H9 (cell line): Measurements from ENCODE around the gene ROPN1L. TPM values are rescaled to one million over a fixed set of nuclear protein-coding genes. Genes with fewer than 3 reads are reported as not detected.

ENCODE experiments used
- DNase-seq: peaks from one replicate; pipeline ENCODE4 v3.0.0-alpha.2; 2017
- H2AFZ ChIP-seq: one replicate; pipeline ENCODE4 v1.6.1; 2013; ENCODE audit warnings: mild to moderate bottlenecking, low read length, control low read depth, moderate library complexity
- H2AK5ac ChIP-seq: 2 replicates; pipeline ENCODE4 v1.6.1; 2013; ENCODE audit warnings: low read length, control low read depth, mixed read lengths; ENCODE audit not compliant: insufficient read length
- H2BK120ac ChIP-seq: one replicate; pipeline ENCODE4 v1.6.1; 2013; ENCODE audit warnings: low read depth, mild to moderate bottlenecking, low read length, control low read depth, inconsistent platforms; ENCODE audit not compliant: poor library complexity, severe bottlenecking
- H2BK12ac ChIP-seq: 2 replicates; pipeline ENCODE4 v1.6.1; 2013; ENCODE audit warnings: low read length, control low read depth, mixed read lengths, low read depth; ENCODE audit not compliant: insufficient read length
- H2BK15ac ChIP-seq: 2 replicates; pipeline ENCODE4 v1.6.1; 2013; ENCODE audit warnings: low read depth, low read length, control low read depth
- H2BK20ac ChIP-seq: one replicate; pipeline ENCODE4 v1.6.1; 2013; ENCODE audit warnings: low read depth, mild to moderate bottlenecking, low read length, control low read depth, inconsistent platforms; ENCODE audit not compliant: poor library complexity, severe bottlenecking
- H2BK5ac ChIP-seq: 2 replicates; pipeline ENCODE4 v1.6.1; 2013; ENCODE audit warnings: low read length, control low read depth, mixed read lengths; ENCODE audit not compliant: insufficient read length
- H3K14ac ChIP-seq: 2 replicates; pipeline ENCODE4 v1.6.1; 2013; ENCODE audit warnings: low read length, control low read depth; ENCODE audit not compliant: insufficient read depth
- H3K18ac ChIP-seq: 2 replicates; pipeline ENCODE4 v1.6.1; 2013; ENCODE audit warnings: low read depth, mild to moderate bottlenecking, mixed read lengths, low read length, control low read depth; ENCODE audit not compliant: insufficient read length
- H3K23ac ChIP-seq: 2 replicates; pipeline ENCODE4 v1.6.1; 2013; ENCODE audit warnings: low read length, control low read depth, mixed read lengths, low read depth; ENCODE audit not compliant: insufficient read length
- H3K23me2 ChIP-seq: 2 replicates; pipeline ENCODE4 v1.6.1; 2013; ENCODE audit warnings: low read depth, mild to moderate bottlenecking, mixed read lengths, low read length, control low read depth; ENCODE audit not compliant: insufficient read length, poor library complexity, severe bottlenecking
- H3K27ac ChIP-seq: 2 replicates; pipeline ENCODE4 v1.5.1; 2013; ENCODE audit warnings: low read length, control low read depth, mixed read lengths, low read depth; ENCODE audit not compliant: insufficient read length
- H3K27me3 ChIP-seq: 2 replicates; pipeline ENCODE4 v1.6.1; 2013; ENCODE audit warnings: low read length, control low read depth, inconsistent platforms; ENCODE audit not compliant: insufficient read depth
- H3K4ac ChIP-seq: 2 replicates; pipeline ENCODE4 v1.6.1; 2013; ENCODE audit warnings: low read depth, mild to moderate bottlenecking, control low read depth, inconsistent platforms, low read length, moderate library complexity
- H3K4me1 ChIP-seq: 2 replicates; pipeline ENCODE4 v1.6.1; 2013; ENCODE audit warnings: low read length, control low read depth, inconsistent platforms; ENCODE audit not compliant: insufficient read depth
- H3K4me2 ChIP-seq: 2 replicates; pipeline ENCODE4 v1.6.1; 2013; ENCODE audit warnings: low read length, control low read depth, mixed read lengths; ENCODE audit not compliant: insufficient read length, insufficient read depth
- H3K56ac ChIP-seq: 2 replicates; pipeline ENCODE4 v1.6.1; 2013; ENCODE audit warnings: low read depth, mild to moderate bottlenecking, mixed read lengths, low read length, control low read depth; ENCODE audit not compliant: insufficient read length
- H3K79me1 ChIP-seq: 2 replicates; pipeline ENCODE4 v1.6.1; 2013; ENCODE audit warnings: low read depth, mild to moderate bottlenecking, moderate library complexity, low read length, control low read depth, inconsistent platforms; ENCODE audit not compliant: insufficient read depth, poor library complexity, severe bottlenecking
- H3K79me2 ChIP-seq: 2 replicates; pipeline ENCODE4 v1.6.1; 2013; ENCODE audit warnings: low read length, control low read depth, inconsistent platforms; ENCODE audit not compliant: insufficient read depth
- H3K9ac ChIP-seq: 2 replicates; pipeline ENCODE4 v1.6.1; 2013; ENCODE audit warnings: low read length, control low read depth, mixed read lengths; ENCODE audit not compliant: insufficient read length; ENCODE audit errors: extremely low read depth
- H3K9me3 ChIP-seq: one replicate; pipeline ENCODE4 v1.6.1; 2013; ENCODE audit warnings: low read depth, low read length, inconsistent platforms; ENCODE audit not compliant: control insufficient read depth
- H3T11ph ChIP-seq: one replicate; pipeline ENCODE4 v1.6.1; 2013; ENCODE audit warnings: mild to moderate bottlenecking, low read length, control low read depth, inconsistent platforms
- H4K20me1 ChIP-seq: one replicate; pipeline ENCODE4 v1.6.1; 2013; ENCODE audit not compliant: control insufficient read depth, insufficient read length, insufficient read depth
- H4K5ac ChIP-seq: 2 replicates; pipeline ENCODE4 v1.6.1; 2013; ENCODE audit warnings: low read depth, mild to moderate bottlenecking, mixed read lengths, low read length, control low read depth; ENCODE audit not compliant: insufficient read length
- H4K8ac ChIP-seq: replicated peaks from 2 replicates; pipeline ENCODE4 v1.6.1; 2013; ENCODE audit warnings: low read length, control low read depth, mixed read lengths, low read depth; ENCODE audit not compliant: insufficient read length
- H4K91ac ChIP-seq: 2 replicates; pipeline ENCODE4 v1.6.1; 2013; ENCODE audit warnings: low read depth, mild to moderate bottlenecking, moderate library complexity, mixed read lengths, low read length, control low read depth; ENCODE audit not compliant: insufficient read length
- H3K27ac Mint-ChIP-seq, 3 experiments: 2 replicates in 2 of 3; 3 replicates in 1 of 3; pipeline ENCODE4 v1.8.0; 2020 to 2021; ENCODE audit warnings: mixed read lengths in 3 of 3, mild to moderate bottlenecking in 1 of 3, moderate library complexity in 1 of 3
- H3K27me3 Mint-ChIP-seq: 2 replicates; pipeline ENCODE4 v1.8.0; 2021; ENCODE audit warnings: low read depth, mild to moderate bottlenecking, moderate library complexity, mixed read lengths
- H3K36me3 Mint-ChIP-seq, 3 experiments: 2 replicates in 2 of 3; 3 replicates in 1 of 3; pipeline ENCODE4 v1.8.0; 2020 to 2021; ENCODE audit warnings: low read depth in 3 of 3, mixed read lengths in 3 of 3; ENCODE audit not compliant: insufficient read depth in 1 of 3
- H3K4me1 Mint-ChIP-seq, 2 experiments: 2 replicates each; pipeline ENCODE4 v1.8.0; 2020; ENCODE audit warnings: mixed read lengths in 2 of 2
- H3K4me3 Mint-ChIP-seq, 2 experiments: 2 replicates in 1 of 2; 3 replicates in 1 of 2; pipeline ENCODE4 v1.8.0; 2020 to 2021; ENCODE audit warnings: mild to moderate bottlenecking in 2 of 2, mixed read lengths in 2 of 2, moderate library complexity in 1 of 2
- H3K9me3 Mint-ChIP-seq, 2 experiments: 2 replicates in 1 of 2; 3 replicates in 1 of 2; pipeline ENCODE4 v1.8.0; 2020; ENCODE audit warnings: mild to moderate bottlenecking in 2 of 2, mixed read lengths in 2 of 2, moderate library complexity in 1 of 2
- WGBS: extraction: QIAGEN DNeasy Blood & Tissue Kit; methylation state at CpG from one replicate; pipeline ENCODE4 v1.1.7; 2013; ENCODE audit warnings: missing lambda C conversion rate, low lambda C conversion rate, mixed read lengths; ENCODE audit not compliant: insufficient read length; ENCODE audit errors: extremely low coverage; 5-methylcytosine and 5-hydroxymethylcytosine counted together
- total RNA-seq: library from RNA; stranded (reverse); gene quantifications from 2 replicates; pipeline ENCODE4 v1.2.1, GENCODE V29; 2021
- TF ChIP-seq, protein P1 (sequence below): fragments of 200-600 bp; sonication (generic); conservative IDR thresholded peaks from 3 replicates; pipeline ENCODE4 v1.8.0; 2021; ENCODE audit warnings: antibody characterized with exemption, mild to moderate bottlenecking

ROPN1L gene
- total RNA-seq, 1 experiment from 2014 or later: 0.37 TPM

DNA sequence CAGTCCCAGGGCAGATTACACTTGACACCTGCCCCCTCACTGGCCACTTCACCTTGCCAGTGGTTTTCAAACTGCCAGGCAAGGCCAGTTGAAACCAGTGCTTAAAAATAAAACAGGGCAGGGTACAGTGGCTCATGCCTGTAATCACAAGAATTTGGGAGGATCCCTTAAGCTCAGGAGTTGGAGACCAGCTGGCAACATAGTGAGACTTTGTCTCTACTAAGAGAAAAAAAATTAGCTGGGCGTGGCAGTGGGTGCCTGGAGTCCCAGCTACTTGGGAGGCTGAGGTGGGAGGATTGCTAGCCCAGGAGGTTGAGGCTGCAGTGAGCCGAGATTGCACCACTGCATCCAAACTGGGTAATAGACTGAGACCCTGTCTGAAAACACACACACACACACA is 58.1 kb downstream of the ROPN1L start:
- Histone ChIP-seq H2BK5ac (no peak overlapping the region), H4K91ac (no peak overlapping the region), H3K4me1 (no peaks in the 10 kb centered on the region), H3K56ac (no peak overlapping the region), H4K8ac (no peak overlapping the region), H3K18ac (no peak overlapping the region), H3K79me2 (no peaks in the 10 kb centered on the region), H2AK5ac (no peak overlapping the region), H3K9ac (no peak overlapping the region), H2BK12ac (no peak overlapping the region), H3T11ph (no peak overlapping the region), H2BK20ac (no peak overlapping the region), H2AFZ (no peak overlapping the region), H3K14ac (no peak overlapping the region), H4K20me1 (no peaks in the 10 kb centered on the region), H3K9me3 (no peaks in the 10 kb centered on the region), H3K27me3 (no peaks in the 10 kb centered on the region), H3K27ac (no peak overlapping the region), H4K5ac (no peak overlapping the region), H3K23ac (no peak overlapping the region), H2BK15ac (no peak overlapping the region), H3K79me1 (no peaks in the 10 kb centered on the region), H3K4me2 (no peak overlapping the region), H2BK120ac (no peak overlapping the region), H3K4ac (no peak overlapping the region), H3K23me2 (no peaks in the 10 kb centered on the region)
- H3K4me1 Mint-ChIP-seq: peaks cover 5 to 15% of the 10 kb centered on the region in 2 experiments; a peak in 3 of 4 replicates
- DNase-seq: no peak
- peaks cover 3 to 5% (median 3%) of the 10 kb centered on the region in 3 experiments; a peak in 6 of 7 replicates for H3K36me3 Mint-ChIP-seq
- TF ChIP-seq, protein P1, sequence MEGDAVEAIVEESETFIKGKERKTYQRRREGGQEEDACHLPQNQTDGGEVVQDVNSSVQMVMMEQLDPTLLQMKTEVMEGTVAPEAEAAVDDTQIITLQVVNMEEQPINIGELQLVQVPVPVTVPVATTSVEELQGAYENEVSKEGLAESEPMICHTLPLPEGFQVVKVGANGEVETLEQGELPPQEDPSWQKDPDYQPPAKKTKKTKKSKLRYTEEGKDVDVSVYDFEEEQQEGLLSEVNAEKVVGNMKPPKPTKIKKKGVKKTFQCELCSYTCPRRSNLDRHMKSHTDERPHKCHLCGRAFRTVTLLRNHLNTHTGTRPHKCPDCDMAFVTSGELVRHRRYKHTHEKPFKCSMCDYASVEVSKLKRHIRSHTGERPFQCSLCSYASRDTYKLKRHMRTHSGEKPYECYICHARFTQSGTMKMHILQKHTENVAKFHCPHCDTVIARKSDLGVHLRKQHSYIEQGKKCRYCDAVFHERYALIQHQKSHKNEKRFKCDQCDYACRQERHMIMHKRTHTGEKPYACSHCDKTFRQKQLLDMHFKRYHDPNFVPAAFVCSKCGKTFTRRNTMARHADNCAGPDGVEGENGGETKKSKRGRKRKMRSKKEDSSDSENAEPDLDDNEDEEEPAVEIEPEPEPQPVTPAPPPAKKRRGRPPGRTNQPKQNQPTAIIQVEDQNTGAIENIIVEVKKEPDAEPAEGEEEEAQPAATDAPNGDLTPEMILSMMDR: no peak
- H3K27me3 Mint-ChIP-seq: peaks cover 1% of the 10 kb centered on the region
- peak overlapping the region in 1 of 3 experiments; percentile 35; a peak in 1 of 7 replicates for H3K27ac Mint-ChIP-seq
- peaks cover 6 to 10% of the 10 kb centered on the region in 2 experiments for H3K9me3 Mint-ChIP-seq
- no peak overlapping the region for H3K4me3 Mint-ChIP-seq
- WGBS: no CpG with 5 or more reads among the region's 2 CpGs
